ENCODE results near the gene ATG2A. TPM values are rescaled to one million over a fixed set of nuclear protein-coding genes. Genes with fewer than 3 reads are reported as not detected.

The ATG2A gene
- total and polyA plus RNA-seq, 2 of the 8 experiments (the other 6 are each of a cell fraction or from before 2014, with no cell fraction given): 12.1 to 22.1 TPM

- H3K4me1 ChIP-seq (replicated peaks in 1 of 4; ENCODE audit: control insufficient read depth in 3 of 4, insufficient read depth in 4 of 4, low read length in 3 of 4): peaks cover 0 to 23% (median 11%) of the 10 kb centered on the region in 4 experiments; a peak in 6 of 7 replicates
- no peaks in the 10 kb centered on the region for H4K20me1 ChIP-seq (replicated peaks in 1 of 2; ENCODE audit: control insufficient read depth in 1 of 2, insufficient read depth in 2 of 2, low read length in 2 of 2)
- no peak overlapping the region for H4K8ac ChIP-seq (ENCODE audit: extremely low read depth, insufficient read depth, low read length)
- no peak for DNase-seq (ENCODE audit: low read depth in 1 of 2, low spot score in 2 of 2)
- H3K14ac ChIP-seq (ENCODE audit: insufficient read length): no peak overlapping the region
- TF ChIP-seq KDM5A (IDR thresholded peaks at IDR 0.05; ENCODE audit: low read length) (no peak), PHF8 (conservative IDR thresholded peaks at IDR 0.05; ENCODE audit: low read depth, low read length) (no peak)
- H3K4me3 ChIP-seq (ENCODE audit: extremely low read depth in 1 of 4, insufficient read depth in 2 of 4, low read depth in 3 of 4, low read length in 4 of 4): no peak overlapping the region
- no peak overlapping the region for H2BK120ac ChIP-seq (replicated peaks; ENCODE audit: low read depth, low read length)
- H2BK20ac ChIP-seq (ENCODE audit: low read length): no peak overlapping the region
- no peak overlapping the region for H3K56ac ChIP-seq (replicated peaks; ENCODE audit: insufficient read length, low read depth, low read length)
- H2BK12ac ChIP-seq (ENCODE audit: low read depth, low read length): no peak overlapping the region
- no peak overlapping the region for H2AFZ ChIP-seq (ENCODE audit: low read length)
- WGBS, 2 experiments (ENCODE audit: extremely low coverage in 1 of 2, insufficient coverage in 1 of 2, insufficient read length in 1 of 2, insufficient replicate concordance in 2 of 2, low coverage in 1 of 2, low lambda C conversion rate in 2 of 2, missing lambda C conversion rate in 1 of 2): 93% methylated on average over 17 of the region's 17 CpGs; no CpG with 5 or more reads in 1 of the 2 experiments
- H3K9me3 ChIP-seq (ENCODE audit: insufficient read depth in 2 of 2, low read depth in 1 of 2, low read length in 1 of 2): no peaks in the 10 kb centered on the region
- no peak overlapping the region for H4K91ac ChIP-seq (replicated peaks; ENCODE audit: insufficient read length, low read length)
- H2BK5ac ChIP-seq (ENCODE audit: low read depth, low read length): no peak overlapping the region
- H2AK5ac ChIP-seq (ENCODE audit: low read depth, low read length): no peak overlapping the region
- POLR2A ChIA-PET (ENCODE audit: partially characterized antibody): interaction anchor here (0.5 to 24.6 kb wide), 5 partner anchors 12 to 629 kb away, joined by 3 to 408 read pairs (median 3); no protein-coding TSS in a partner anchor
- H3K27ac ChIP-seq (ENCODE audit: low read depth, low read length): no peak overlapping the region
- no peak overlapping the region for H3K4ac ChIP-seq (replicated peaks; ENCODE audit: insufficient read length, low read depth, low read length)
- H2BK15ac ChIP-seq (ENCODE audit: low read length): no peak overlapping the region
- no peak for FAIRE-seq
- H3K79me2 ChIP-seq (ENCODE audit: control insufficient read depth in 1 of 2, insufficient read depth in 2 of 2, low read length in 2 of 2): no peaks in the 10 kb centered on the region
- no peaks in the 10 kb centered on the region for H3K79me1 ChIP-seq (ENCODE audit: low read depth, low read length)
- H3K36me3 ChIP-seq (ENCODE audit: control insufficient read depth in 2 of 4, insufficient read depth in 4 of 4, low read length in 3 of 4): no peaks in the 10 kb centered on the region; a peak in 1 of 8 replicates
- H3K23ac ChIP-seq (ENCODE audit: insufficient read length): no peak overlapping the region
- peaks cover 16% of the 10 kb centered on the region for H3K23me2 ChIP-seq (ENCODE audit: low read depth, low read length)
- no peak overlapping the region for H3K9ac ChIP-seq (replicated peaks in 1 of 4; ENCODE audit: extremely low read depth in 1 of 4, low read depth in 3 of 4, low read length in 3 of 4)
- H3K18ac ChIP-seq (ENCODE audit: extremely low read depth, low read length): no peak overlapping the region
- no peak overlapping the region for H3K4me2 ChIP-seq (ENCODE audit: insufficient read depth in 1 of 2, low read depth in 2 of 2, low read length in 2 of 2)
- H3K27me3 ChIP-seq (replicated peaks in 1 of 4; ENCODE audit: control insufficient read depth in 3 of 4, extremely low read depth in 1 of 4, insufficient read depth in 3 of 4, low read length in 3 of 4): peaks cover 0 to 6% (median 2%) of the 10 kb centered on the region in 4 experiments; a peak in 3 of 7 replicates
- no peak overlapping the region for H4K5ac ChIP-seq (ENCODE audit: insufficient read length, low read depth, low read length)
- CTCF ChIA-PET (ENCODE audit: partially characterized antibody): interaction anchor here (0.7 to 32.2 kb wide), 10 partner anchors 13 to 122 kb away, joined by 3 to 1058 read pairs (median 3); partner anchors contain the start of genes BATF2 and CDC42BPG
Observed at GRCh38 chr11:64875369-64876228, 41.4 kb downstream of the ATG2A start.
